ENCODE results near the gene CHRM5. TPM values are rescaled to one million over a fixed set of nuclear protein-coding genes. Genes with fewer than 3 reads are reported as not detected.
A peak's percentile ranks its signal among the peaks of the same experiment; 100 is the strongest.

Gene CHRM5
- total RNA-seq, 2 donors from 2014 or later: not detected

GRCh38 chr15:34101366-34102174 lies 133.3 kb downstream of the CHRM5 start, which contains the start of the genes EMC7 and PGBD4:
Gene EMC7 (minus strand): TSS chr15:34101862. CDS start chr15:34101839, 23 bp downstream.
Gene PGBD4 (plus strand): TSS chr15:34102083. CDS start chr15:34102532, 449 bp downstream.
- H3K27ac ChIP-seq: peak within 1 kb of the TSS; percentile 82
- H3K36me3 ChIP-seq: no peaks in the 10 kb centered on the region
- TF ChIP-seq CTCF (IDR thresholded peaks at IDR 0.05): no peak
- no peaks in the 10 kb centered on the region for H3K27me3 ChIP-seq
- H3K4me3 ChIP-seq: peak within 1 kb of the TSS; percentile 90
- peak; percentile 99 for DNase-seq
- intact Hi-C loops (cut with DNase I): loop anchor here (2.0 kb wide), 1 partner anchor 123 kb away; the partner anchor contains the start of gene EMC4
- H3K9ac ChIP-seq (ENCODE audit: low read depth in 2 of 2, low read length in 2 of 2): peak within 1 kb of the TSS; percentile 86 to 88
- no peaks in the 10 kb centered on the region for H3K9me3 ChIP-seq
- H3K4me1 ChIP-seq: peaks cover 12% of the 10 kb centered on the region

DNA sequence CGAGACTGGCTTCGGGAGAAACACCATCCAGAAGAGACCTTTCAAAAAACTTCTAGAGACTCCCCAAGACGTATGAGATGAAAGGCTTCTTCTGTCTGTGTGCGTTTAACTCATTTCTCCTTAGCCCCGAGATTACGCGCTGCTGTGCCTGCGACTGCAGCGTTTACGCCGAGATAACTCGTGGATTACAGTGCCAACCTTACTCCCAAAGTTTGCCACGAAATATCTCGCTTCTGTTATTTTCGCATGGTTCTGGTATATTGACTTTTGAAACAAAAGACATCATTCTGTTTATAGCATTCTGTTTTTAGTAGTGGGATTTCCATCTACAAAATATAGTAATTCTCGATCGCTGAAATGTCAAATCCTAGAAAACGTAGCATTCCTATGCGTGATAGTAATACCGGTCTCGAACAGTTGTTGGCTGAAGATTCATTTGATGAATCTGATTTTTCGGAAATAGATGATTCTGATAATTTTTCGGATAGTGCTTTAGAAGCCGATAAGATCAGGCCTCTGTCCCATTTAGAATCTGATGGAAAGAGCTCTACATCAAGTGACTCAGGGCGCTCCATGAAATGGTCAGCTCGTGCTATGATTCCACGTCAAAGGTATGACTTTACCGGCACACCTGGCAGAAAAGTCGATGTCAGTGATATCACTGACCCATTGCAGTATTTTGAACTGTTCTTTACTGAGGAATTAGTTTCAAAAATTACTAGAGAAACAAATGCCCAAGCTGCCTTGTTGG lies 134.1 kb downstream of the CHRM5 start:
- intact Hi-C loops (cut with DNase I): loop anchor here (2.0 kb wide), 1 partner anchor 122 kb away; the partner anchor contains the start of gene EMC4
- Histone ChIP-seq H3K9me3 (no peaks in the 10 kb centered on the region), H3K4me3 (peak overlapping the region; percentile 90), H3K27ac (peak overlapping the region; percentile 82), H3K27me3 (no peaks in the 10 kb centered on the region), H3K4me1 (peaks cover 12% of the 10 kb centered on the region), H3K36me3 (no peaks in the 10 kb centered on the region), H3K9ac (ENCODE audit: low read depth in 2 of 2, low read length in 2 of 2) (peak overlapping the region; percentile 84 to 86)
- no peak for DNase-seq
- no peak for TF ChIP-seq CTCF (IDR thresholded peaks at IDR 0.05)

- Histone ChIP-seq H3K4me1 (peaks cover 4% of the 10 kb centered on the region), H3K4me3 (no peak overlapping the region), H3K36me3 (no peaks in the 10 kb centered on the region), H3K9me3 (no peaks in the 10 kb centered on the region), H3K9ac (ENCODE audit: low read depth in 2 of 2, low read length in 2 of 2) (no peak overlapping the region), H3K27me3 (no peaks in the 10 kb centered on the region), H3K27ac (no peak overlapping the region)
- intact Hi-C loops (cut with DNase I): no loop called here
- no peak for DNase-seq
- TF ChIP-seq CTCF (IDR thresholded peaks at IDR 0.05): no peak
These were observed 138.1 kb downstream of the CHRM5 start for GRCh38 chr15:34106423-34106822.

- no peak for DNase-seq
- H3K9me3 ChIP-seq: no peaks in the 10 kb centered on the region
- no peaks in the 10 kb centered on the region for H3K36me3 ChIP-seq
- no peak for TF ChIP-seq CTCF (IDR thresholded peaks at IDR 0.05)
- no peak overlapping the region for H3K9ac ChIP-seq (ENCODE audit: low read depth in 2 of 2, low read length in 2 of 2)
- peaks cover 3% of the 10 kb centered on the region for H3K4me1 ChIP-seq
- H3K27me3 ChIP-seq: no peaks in the 10 kb centered on the region
- no peak overlapping the region for H3K27ac ChIP-seq
- intact Hi-C loops (cut with DNase I): no loop called here
- H3K4me3 ChIP-seq: no peak overlapping the region
These were observed 139.0 kb downstream of the CHRM5 start for GRCh38 chr15:34107315-34107714.

DNA sequence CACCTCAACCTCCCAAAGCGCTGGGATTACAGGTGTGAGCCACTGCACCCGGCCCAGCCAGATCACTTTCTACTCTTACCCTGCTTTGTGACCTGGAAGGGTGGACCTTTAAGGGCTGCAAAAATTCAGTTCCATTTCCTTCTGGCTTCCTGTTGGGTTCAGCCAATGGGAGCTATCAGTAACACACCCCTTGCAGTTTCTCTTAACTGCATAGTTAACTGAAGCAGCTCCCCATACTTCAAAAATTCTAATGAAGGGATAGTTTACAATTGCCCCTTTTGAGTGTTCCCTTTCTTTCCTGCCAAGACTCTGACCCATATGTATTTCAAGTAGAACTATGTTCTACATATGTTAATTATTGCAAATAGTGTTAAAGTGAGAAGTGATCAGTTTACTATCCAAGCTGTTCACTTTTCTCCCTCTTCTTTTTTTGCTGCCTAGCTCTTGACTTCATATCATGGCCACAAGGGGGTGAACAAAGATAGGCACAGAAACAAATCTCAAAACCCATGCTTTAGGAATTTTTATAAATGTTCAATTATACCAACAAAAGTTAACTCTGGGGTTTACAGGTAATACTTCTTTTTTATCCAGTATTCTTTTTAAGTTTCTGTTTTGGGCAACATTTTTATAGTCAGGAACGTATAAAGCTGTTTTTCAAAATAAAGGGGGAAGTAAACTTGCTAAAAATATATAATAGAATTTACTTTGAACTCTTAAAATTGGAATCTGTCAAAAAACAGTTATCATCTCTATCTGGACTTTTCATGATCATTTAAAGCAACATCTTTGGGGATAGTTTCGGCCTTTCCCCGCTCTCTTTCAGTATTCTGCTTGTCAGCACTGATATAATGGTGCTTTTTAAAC lies 141.7 kb downstream of the CHRM5 start:
- Histone ChIP-seq H3K27ac (no peak overlapping the region), H3K9ac (ENCODE audit: low read depth in 2 of 2, low read length in 2 of 2) (no peak overlapping the region), H3K27me3 (no peaks in the 10 kb centered on the region), H3K4me3 (no peak overlapping the region), H3K36me3 (no peaks in the 10 kb centered on the region), H3K9me3 (no peaks in the 10 kb centered on the region), H3K4me1 (no peaks in the 10 kb centered on the region)
- DNase-seq: no peak
- intact Hi-C loops (cut with DNase I): no loop called here
- TF ChIP-seq CTCF (IDR thresholded peaks at IDR 0.05): peak; percentile 35
